DMS114 treated with DMSO at 0.1 percent for 48 hours (cell line): ENCODE measurements around the gene HDAC11.

Experiments used
- DNase-seq: peaks from one replicate; lab custom pipeline; 2025; ENCODE audit not compliant: unreplicated experiment; lab: John Stamatoyannopoulos, UW

HDAC11 gene

GRCh38 chr3:13506680-13507079 is 26.6 kb downstream of the HDAC11 start:
- DNase-seq, result no peak

- no peak for DNase-seq
Measured at GRCh38 chr3:13507247-13507569, 27.1 kb downstream of the HDAC11 start.

- no peak for DNase-seq
Measured at GRCh38 chr3:13507570-13508339, 27.6 kb downstream of the HDAC11 start.

GRCh38 chr3:13508496-13508895 is 28.4 kb downstream of the HDAC11 start:
- no peak for DNase-seq

- no peak for DNase-seq
Measured at GRCh38 chr3:13509059-13509815, 29.1 kb downstream of the HDAC11 start.

GRCh38 chr3:13509816-13510192 is 29.7 kb downstream of the HDAC11 start:
- no peak for DNase-seq

- DNase-seq, result no peak
Measured at GRCh38 chr3:13512451-13512850, 32.3 kb downstream of the HDAC11 start.

GRCh38 chr3:13513051-13513912 is 33.2 kb downstream of the HDAC11 start:
- DNase-seq, result no peak

GRCh38 chr3:13513913-13514517 is 33.9 kb downstream of the HDAC11 start:
- no peak for DNase-seq

- no peak for DNase-seq
Measured at GRCh38 chr3:13514639-13515435, 34.7 kb downstream of the HDAC11 start.

- DNase-seq, result no peak
Measured at GRCh38 chr3:13515786-13516759, 36.0 kb downstream of the HDAC11 start.

GRCh38 chr3:13516760-13517135 is 36.6 kb downstream of the HDAC11 start:
- DNase-seq, result no peak

GRCh38 chr3:13517253-13517977 is 37.3 kb downstream of the HDAC11 start:
- no peak for DNase-seq

- DNase-seq, result no peak
Measured at GRCh38 chr3:13518516-13518953, 38.4 kb downstream of the HDAC11 start.

- DNase-seq, result no peak
Measured at GRCh38 chr3:13519006-13519791, 39.1 kb downstream of the HDAC11 start.

GRCh38 chr3:13520326-13520880 is 40.3 kb downstream of the HDAC11 start:
- no peak for DNase-seq

- DNase-seq, result no peak
Measured at GRCh38 chr3:13521309-13521708, 41.2 kb downstream of the HDAC11 start.
